GM21381 (cell line): ENCODE data around the gene SLC25A33.
"Not testable (repeated sequence)": the region's sequence is repeated elsewhere in the genome, so short reads cannot be mapped to it uniquely, and the experiment has no call there.

Experiments
- ATAC-seq: cut with Tn5 transposase; IDR thresholded peaks from one replicate; pipeline ENCODE4 v1.9.1; 2021; ENCODE audit warnings: mild to moderate bottlenecking, moderate library complexity; ENCODE audit not compliant: unreplicated experiment

SLC25A33 gene, protein sequence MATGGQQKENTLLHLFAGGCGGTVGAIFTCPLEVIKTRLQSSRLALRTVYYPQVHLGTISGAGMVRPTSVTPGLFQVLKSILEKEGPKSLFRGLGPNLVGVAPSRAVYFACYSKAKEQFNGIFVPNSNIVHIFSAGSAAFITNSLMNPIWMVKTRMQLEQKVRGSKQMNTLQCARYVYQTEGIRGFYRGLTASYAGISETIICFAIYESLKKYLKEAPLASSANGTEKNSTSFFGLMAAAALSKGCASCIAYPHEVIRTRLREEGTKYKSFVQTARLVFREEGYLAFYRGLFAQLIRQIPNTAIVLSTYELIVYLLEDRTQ

DNA sequence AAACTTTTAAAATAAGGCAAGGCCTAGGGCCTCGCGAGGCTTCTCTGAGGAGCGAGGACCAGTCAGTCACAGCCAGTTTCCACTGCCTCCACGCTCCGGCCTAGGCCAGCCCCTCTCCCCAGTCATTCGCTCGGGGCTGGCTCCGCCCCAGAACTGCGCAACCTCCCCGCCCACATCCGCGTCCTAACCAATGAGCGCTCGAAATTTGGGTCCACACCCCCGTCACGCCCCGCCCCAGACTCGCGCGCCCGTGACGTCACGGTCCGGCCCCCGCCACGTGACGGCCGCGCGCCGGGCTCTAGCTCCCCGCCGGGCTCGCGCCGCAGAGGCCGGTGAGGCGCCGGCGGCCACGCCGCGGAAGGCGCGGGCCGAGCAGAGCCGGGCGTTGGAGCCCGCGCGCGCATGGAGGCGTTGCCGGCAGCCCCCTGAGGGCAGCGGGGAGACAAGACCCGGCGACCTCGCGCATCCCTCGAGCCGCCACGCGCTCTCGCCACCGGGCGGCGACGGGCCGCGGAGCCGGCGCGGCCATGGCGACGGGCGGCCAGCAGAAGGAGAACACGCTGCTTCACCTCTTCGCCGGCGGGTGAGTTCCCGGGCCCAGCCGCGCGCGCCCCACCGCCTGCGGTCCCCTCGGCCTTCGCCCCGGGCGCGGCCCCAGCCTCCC, at the start of gene SLC25A33:
Gene SLC25A33 (plus strand): TSS at position 301 of the 664 bp plus-strand sequence. CDS start 227 bp downstream, at position 528.
- peak; percentile 94 for ATAC-seq

DNA sequence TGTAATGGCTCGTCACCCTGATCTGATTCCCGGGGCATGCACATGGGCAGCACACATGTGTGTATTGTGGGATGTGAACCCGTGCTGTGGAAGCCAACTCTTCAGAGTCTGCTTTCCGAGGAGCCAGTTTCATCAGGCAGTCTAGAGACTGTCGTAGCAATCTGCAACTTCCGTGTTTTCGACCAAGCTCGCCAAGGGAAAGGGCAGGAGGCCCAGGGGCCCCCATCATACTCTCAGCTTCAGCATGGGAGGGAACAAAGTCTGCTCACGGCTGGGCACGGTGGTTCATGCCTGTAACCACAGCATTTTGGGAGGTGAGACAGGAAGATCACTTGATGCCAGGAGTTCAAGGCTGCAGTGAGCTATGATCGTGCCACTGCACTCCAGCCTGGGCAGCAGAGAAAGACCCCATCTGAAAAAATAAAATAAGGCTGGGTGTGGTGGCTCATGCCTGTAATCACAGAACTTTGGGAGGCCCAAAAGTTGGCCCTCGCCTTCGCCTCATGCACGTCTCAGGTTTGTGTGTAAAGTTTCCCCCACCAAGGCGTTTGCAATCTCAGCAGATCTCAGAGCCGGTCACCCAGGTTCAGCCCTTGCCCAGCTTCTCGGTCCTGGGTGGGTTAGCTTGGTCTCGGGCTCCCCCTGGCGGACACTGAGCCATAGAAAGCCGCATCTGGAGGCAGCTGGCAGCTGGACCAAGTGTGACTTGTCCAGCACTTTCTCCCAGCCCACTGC, 48.5 kb upstream of the SLC25A33 start:
- ATAC-seq, result peak; percentile 55

DNA sequence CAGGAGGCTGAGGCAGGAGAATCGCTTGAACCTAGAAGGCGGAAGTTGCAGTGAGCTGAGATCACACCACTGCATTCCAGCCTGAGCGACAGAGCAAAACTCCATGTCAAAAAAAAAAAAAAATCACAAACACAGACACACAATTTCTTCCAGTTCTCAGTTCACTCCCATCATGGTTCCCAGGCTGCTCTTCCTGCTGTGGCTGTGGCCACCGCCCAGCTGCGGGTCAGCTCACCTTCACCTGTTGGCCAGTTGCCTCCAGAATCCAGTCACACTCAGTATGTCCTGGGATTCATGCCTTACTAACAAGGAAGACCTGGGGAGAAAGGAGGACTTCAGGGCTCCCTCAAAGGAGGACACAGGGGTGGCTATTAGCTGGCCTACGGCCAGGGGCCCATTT, 45.9 kb upstream of the SLC25A33 start:
- no peak for ATAC-seq

DNA sequence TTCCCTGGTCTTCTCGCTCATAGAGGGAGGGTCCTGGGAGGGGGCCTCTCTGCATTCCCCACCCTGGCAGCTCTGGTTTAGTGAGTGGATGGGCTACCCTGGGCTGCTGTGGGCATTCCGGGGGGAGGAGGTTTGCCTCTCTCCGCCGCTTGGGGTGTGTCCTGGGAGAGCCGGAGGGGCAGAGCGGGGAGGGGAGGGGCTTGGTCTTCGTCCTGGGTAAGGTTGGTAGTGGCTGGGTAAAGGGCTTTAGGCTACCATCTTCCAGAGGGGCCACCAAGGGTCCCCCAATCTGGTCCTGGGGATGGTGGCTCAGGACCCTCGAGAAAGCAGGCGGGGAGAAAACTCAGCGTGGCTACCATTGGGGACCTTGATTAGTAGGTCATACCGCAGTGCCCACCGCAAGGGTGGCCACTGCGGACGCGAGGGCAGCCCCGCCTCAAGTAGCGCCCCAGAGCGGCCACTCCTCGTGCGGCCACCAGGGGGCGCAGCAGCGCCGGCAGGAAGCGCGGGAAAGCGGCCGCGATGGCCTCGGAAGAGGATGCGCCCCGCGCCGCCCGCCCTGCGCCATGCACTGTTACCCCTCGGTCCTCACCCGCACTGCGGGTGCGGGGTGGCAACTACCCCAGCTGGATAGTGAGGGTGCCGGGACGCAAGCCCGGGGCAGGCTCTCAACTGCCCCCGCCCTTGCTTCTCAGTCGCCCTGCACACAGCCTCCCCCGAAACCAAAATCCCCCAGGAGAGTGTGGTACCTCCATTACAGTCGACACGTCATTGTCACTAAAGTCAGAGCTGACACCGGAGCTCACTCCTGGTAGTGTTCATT, 44.1 kb upstream of the SLC25A33 start:
- peak; percentile 62 for ATAC-seq

DNA sequence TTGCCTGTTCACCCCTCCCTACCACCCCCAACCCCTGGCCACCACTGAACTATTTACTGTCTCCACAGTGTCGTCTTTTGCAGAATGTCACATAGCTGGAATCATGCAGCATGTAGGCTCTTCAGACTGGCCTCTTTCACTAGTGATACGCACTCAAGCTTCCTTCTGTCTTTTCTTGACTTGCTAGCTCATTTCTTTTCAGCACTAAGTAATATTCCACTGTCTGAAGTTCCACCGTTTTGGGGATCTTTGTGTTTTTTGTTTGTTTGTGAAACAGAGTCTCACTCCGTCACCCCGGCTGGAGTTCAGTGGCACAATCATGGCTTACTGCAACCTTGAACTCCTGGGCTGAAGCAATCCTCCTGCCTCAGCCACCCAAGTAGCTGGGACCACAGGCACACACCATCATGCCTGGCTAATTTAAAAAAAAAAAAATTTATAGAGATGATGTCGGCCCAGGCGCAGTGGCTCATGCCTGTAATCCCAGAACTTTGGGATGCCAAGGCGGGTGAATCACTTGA, 43.4 kb upstream of the SLC25A33 start:
- no peak for ATAC-seq

DNA sequence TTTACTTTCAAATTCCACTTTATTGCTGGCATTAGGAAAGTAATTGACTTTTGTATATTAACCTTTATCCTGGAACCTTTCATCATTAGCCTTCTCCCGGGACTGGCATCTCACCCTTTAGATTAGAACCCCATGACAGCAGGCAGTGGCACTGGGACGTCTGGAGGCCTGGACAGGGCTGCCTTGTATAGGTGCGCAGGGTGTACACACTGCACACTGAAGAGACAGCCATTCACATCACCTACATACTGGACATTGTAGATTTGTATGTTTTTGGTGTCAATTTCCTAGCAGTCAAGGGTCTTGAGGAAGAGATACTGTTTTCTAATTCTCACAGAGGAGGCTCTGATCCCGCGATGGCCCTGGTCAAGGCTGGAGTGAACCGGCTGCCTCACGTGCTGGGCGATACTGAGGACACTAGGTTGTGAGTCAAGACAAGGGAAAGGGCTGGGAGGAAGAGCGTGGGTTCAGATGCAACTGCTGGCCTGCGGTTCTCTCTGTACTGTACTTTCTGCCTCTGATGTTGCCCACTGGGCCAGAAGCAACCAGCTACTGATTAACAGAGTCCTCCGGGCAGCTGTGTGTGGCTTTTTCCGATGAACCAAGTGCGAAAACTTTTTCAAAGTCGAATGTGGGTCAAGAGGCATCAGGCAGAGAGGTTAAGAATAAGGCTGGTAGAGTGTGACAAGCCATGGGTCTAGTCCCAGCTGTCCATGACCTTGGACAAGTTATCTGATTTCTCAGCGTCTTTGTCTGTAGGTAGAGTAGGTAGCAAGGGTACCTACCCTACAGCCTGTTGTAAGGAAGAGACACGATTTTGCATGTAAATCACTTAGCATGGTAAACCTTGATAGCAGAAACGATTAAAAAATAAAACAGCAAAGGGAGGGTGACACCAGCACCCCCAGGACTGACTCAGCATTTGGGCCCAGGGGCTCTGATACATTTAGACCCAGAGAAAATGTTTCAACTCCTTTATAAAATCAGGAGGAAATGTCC, 38.2 kb upstream of the SLC25A33 start:
- ATAC-seq, result no peak

DNA sequence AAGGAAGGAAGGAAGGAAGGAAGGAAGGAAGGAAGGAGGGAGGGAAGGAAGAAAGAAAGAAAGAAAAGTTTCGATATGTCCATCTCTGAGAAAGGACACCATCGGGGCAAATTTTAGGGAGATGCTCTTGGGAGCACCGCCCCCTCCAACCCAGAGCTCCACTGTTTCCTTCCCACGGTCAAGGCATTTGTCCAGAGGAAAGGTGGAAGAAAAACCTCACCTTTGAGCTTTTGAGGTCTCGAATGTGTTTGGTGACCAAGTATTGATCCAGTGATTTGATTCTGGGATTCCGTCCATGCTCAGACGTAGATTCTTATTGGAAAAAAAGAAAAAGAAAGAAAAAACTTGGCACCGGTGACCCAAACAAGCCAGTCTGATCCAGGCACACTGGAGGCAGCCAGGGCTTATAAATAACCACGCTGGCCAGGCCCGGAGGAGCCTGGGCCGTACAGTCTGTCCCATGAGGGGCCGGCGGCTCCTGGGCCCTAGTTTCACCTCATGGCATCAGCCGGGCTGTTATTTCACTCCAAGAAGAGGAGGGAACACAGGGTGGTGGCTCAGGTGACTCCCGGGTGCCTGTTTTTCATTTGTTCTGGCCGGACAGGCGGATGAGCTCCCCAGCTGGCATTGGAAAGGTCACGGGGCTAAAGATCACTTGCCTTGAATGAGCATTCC, 36.1 kb upstream of the SLC25A33 start:
- ATAC-seq, result no peak

DNA sequence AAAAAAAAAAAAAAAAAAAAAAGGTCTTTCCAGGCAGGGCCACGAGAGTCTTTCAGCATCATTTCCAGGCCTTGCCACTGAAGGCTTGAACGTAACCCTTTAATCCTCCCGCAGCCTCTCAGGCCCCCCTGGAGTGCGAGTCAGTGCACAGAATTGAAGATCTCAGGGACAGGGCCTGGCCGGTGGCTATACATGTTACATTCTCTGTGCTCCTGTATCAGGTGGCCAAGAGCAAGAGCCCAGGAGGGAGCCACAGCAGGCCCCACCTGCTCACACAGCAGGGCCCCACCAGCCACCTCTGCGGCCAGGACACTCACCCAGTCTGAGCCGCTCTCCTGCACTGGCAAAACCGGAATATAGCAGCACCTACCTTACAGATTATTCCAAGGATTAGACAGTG, 34.1 kb upstream of the SLC25A33 start:
- ATAC-seq, result no peak

DNA sequence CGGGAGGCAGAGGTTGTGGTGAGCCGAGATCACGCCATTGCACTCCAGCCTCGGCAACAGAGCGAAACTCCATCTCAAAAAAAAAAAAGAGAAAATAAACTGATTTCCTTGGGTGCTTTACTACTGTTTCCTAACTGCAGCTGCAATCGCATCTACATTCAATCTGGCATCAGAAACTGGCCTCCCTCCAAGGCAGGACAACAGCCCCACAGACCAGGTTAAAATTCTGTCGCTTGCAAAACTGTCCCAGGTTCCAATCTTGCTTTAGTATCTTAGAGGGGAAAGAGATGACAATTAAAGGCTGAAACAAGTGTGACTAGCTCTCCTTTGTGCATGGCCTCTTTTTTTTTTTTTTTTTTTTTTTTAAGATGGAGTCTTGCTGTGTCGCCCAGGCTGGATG, 32.4 kb upstream of the SLC25A33 start:
- no peak for ATAC-seq

DNA sequence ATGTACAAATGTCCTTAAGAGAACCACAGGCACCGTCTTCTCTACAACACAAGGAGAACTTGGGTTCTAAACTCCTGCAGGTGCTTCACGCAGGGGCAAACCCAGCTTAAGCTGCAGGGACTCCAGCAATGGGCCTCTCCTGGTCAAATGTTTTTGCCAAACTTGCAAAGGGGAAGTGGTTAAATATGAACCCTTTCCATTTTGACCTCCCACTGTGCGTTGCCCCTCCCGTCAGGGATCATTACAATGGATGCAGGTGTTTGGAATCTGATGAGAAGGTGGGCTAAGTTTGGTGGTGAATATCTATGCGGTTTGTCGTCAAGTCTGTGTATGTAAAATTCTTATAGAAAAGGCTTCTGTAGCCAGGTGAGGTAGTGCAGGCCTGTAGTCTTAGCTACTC, 29.1 kb upstream of the SLC25A33 start:
- ATAC-seq, result no peak

DNA sequence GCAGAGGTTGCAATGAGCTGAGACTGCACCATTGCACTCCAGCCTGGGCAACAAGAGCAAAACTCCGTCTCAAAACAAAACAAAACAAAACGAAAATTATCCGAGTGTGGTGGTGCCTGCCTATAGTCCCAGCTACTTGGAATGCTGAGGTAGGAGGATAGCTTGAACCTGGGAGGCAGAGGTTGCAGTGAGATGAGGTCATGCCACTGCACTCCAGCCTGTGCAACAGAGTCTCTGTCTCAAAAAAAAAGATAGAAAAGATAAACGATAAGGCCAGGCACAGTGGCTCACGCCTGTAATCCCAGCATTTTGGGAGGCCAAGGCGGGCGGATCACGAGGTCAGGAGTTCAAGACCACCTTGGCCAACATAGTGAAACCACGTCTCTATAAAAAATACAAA, 23.7 kb upstream of the SLC25A33 start:
- ATAC-seq, result not testable (repeated sequence)

DNA sequence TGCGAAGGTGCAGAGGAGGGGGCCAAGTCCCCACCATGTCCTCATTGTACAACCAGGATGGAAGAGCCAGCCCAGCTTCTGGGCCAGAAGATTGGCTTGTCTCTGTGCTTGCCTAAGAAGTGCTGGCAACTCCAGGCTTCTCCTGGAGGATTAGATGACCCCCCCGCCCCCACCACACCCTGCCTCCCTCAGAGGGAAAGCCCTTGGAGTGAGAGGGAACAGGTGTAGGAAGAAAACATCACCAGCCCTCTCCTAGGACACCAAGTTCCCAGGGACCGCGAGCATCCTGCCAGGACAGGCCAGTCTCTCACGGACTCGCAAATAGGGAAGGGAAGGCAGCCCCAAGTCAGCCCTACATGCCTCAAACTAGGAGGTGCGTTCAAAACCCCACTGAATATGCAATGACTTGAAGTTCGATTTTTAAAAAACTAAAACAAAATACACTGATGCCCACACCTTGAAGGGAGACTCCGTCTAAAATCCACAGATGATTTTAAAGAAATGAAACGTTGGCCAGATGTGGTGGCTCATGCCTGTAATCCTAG, 20.7 kb upstream of the SLC25A33 start:
- ATAC-seq, result no peak

DNA sequence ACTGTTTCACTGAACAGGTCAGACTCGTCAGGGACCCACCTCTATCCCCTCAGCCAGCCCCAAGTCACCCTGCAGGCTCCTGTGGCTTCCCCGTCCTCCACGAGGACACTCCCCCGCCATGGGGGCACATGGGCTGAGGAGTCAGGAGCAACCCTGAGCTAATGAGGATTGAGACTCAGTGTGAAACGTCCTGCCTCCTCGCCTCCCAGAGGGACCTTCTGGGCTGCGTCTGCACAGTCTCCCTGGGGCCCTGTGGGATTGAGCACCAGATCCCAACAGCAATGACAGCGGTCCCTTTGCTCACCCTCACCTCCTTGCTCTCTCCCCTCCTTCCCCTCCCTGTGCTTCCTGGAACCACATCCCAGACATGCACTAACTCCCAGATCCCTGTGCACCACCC, 18.9 kb upstream of the SLC25A33 start:
- no peak for ATAC-seq

DNA sequence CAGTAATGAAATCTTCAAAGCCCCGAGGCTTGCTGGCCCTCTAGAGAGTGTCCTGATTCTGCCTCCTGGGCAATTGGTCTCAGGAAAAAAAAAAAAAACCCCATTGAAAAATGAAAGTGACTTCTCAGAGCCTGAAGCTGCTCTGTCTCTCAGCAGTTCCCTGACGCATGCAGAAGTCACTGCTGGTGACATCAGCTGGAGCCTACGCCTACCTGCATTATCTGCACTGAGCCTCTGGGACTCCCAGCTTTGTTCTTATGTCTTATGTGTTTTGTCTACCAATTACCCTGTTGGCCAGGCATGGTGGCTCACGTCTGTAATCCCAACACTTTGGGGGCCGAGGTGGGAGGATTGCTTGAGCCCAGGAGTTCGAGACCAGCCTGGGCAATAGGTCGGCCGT, 10.1 kb upstream of the SLC25A33 start:
- no peak for ATAC-seq

DNA sequence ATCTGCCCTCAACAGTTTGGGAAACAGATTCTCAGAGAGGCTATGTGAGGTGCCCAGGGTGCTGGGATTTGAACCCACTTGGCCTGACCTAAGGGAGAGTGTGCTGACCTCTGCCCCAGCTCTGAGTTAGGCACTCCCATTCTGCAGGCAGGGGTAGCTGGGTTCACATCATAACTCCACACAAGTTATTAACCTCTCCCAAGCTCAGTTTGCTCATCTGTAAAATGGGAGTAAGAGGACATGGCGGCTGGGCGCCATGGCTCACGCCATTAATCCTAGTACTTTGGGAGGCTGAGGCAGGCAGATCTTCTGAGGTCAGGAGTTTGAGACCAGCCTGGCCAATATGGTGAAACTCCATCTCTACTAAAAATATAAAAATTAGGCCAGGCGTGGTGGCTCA, 8.9 kb upstream of the SLC25A33 start:
- ATAC-seq, result no peak

DNA sequence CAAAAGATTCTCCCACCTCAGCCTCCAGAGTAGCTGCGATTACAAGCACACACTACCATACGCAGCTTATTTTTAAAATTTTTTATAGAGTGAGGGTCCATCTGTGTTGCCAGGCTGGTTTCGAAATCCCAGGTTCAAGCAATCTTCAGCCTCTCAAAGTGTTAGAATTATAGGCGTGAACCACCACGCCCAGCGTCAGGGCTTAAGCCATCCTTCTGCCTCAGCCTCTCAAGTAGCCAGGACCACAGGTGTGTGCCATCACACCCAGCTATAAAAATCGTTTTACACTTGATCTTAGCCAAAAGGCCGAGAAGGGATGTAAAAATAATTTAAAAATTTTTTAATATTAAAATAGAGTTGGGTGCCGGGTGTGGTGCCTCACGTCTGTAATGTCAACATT, 4.3 kb upstream of the SLC25A33 start:
- ATAC-seq, result no peak

DNA sequence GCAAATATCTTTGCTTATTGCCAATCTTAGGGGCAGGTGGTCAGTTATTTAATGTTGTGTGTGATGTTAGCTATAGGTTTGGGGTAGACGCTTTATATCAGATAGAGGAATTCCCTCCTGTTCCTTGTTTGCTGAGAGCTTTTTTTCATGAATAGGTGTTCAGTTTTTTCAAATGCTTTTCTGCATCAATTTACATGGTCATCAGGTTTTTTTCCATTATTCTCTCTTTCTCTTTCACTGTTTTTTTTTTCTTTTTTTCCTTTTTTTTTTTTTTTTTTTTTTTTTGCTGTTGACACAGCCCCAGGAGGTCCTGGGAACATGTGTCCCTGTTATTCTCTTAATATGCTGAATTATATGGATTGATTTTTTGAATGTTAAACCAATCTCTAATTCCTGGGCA, 3.0 kb upstream of the SLC25A33 start:
- no peak for ATAC-seq

DNA sequence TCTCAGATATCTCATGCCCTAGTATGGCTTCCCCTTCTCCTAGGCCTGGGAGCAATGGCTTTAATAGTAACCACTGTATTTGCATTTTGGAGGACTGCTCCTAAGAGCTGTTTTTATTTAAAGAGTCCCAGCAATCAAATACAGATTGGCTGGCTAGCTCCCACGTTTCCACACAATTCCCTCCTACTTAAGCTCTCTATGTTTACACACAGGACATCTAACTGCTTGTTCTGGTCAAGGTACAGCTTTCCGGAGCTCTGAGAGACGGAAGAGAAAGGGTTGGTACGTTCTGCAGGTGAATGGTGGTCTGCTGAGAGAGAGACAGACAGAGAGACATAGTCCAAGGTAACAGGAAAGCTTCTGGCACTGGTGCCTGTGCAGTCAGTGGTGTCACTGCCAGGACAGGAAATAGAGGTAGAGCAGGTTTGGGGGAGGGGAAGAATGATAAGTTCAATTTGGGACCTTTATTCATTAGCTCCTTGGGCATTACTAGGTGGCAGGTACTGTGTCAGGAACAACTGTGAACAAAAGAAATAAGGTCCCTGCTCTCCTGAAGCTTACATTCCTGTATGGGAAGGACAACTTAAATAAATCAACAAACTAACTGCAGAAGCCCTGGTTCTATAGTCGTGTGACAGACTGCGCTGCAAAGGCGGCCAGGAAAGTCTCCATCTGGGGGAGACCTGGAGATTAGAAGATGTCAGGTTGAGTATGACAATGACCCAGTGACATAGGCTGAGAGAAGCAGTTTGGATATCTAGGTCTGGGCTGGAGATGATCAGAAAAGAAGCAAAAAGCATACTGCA, 1.2 kb upstream of the SLC25A33 start:
- no peak for ATAC-seq
